NT2/D1 (cell line): Measurements from ENCODE around the gene PFDN4.

Experiments used
- DNase-seq: peaks from one replicate; pipeline ENCODE4 v3.0.0-alpha.2; 2011; ENCODE audit warnings: low read depth, low spot score
- H3K27me3 ChIP-seq: 2 replicates; pipeline ENCODE4 v1.6.0; 2011; ENCODE audit warnings: mild to moderate bottlenecking; ENCODE audit not compliant: insufficient read length, insufficient read depth
- H3K36me3 ChIP-seq: 2 replicates; pipeline ENCODE4 v1.6.1; 2011; ENCODE audit warnings: mild to moderate bottlenecking, low read length, mixed read lengths; ENCODE audit not compliant: insufficient read depth, insufficient read length
- H3K4me1 ChIP-seq: 2 replicates; pipeline ENCODE4 v1.5.1; 2011; ENCODE audit not compliant: insufficient read depth, insufficient read length
- H3K4me3 ChIP-seq: 2 replicates; pipeline ENCODE4 v1.5.1; 2011; ENCODE audit warnings: low read depth; ENCODE audit not compliant: insufficient read length
- H3K9ac ChIP-seq: 2 replicates; pipeline ENCODE4 v1.6.0; 2011; ENCODE audit warnings: low read depth; ENCODE audit not compliant: insufficient read length
- H3K9me3 ChIP-seq: 2 replicates; pipeline ENCODE4 v1.5.1; 2011; ENCODE audit warnings: mild to moderate bottlenecking, low read length; ENCODE audit not compliant: insufficient read depth
- SUZ12 ChIP-seq: IDR thresholded peaks from 2 replicates; pipeline ENCODE4 v1.6.1; 2011; ENCODE audit not compliant: insufficient read length, insufficient read depth; ENCODE audit errors: extremely low read depth
- YY1 ChIP-seq: IDR thresholded peaks from 2 replicates; pipeline ENCODE4 v1.6.1; 2011; ENCODE audit not compliant: insufficient read length, insufficient read depth
- ZNF274 ChIP-seq: IDR thresholded peaks from 2 replicates; pipeline ENCODE4 v1.6.1; 2011; ENCODE audit warnings: mild to moderate bottlenecking, low read depth, low read length

The PFDN4 gene

GRCh38 chr20:54251096-54251495, 43.2 kb downstream of the PFDN4 start:
- DNase-seq: no peak
- H3K27me3 ChIP-seq: no peaks in the 10 kb centered on the region
- no peaks in the 10 kb centered on the region for H3K9me3 ChIP-seq
- no peak overlapping the region for H3K4me3 ChIP-seq
- TF ChIP-seq YY1 (no peak), SUZ12 (no peak), ZNF274 (no peak)
- no peaks in the 10 kb centered on the region for H3K36me3 ChIP-seq
- H3K4me1 ChIP-seq: no peaks in the 10 kb centered on the region
- H3K9ac ChIP-seq: no peak overlapping the region

- no peak for DNase-seq
- no peak overlapping the region for H3K4me3 ChIP-seq
Measured at GRCh38 chr20:54254596-54254995, 46.7 kb downstream of the PFDN4 start.

DNA sequence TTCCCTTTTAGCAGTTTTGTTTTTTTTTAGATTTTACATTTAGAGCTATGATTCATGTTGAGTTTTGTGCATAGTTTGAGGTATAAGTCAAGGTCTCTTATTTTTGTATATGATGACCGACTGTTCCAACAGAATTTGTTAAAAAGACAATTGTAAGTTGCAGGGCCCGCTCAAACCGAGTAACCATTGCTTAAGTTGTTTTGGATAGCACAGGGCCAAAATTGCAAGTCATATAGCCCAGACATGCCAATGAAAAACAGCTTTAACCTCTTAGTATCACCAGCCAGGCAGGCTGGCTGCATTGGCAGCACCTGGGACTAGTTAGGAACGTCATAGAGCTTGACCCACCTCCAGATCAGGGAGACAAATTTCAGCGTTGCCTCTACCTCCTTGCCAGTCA, 47.3 kb downstream of the PFDN4 start:
- Histone ChIP-seq H3K27me3 (no peaks in the 10 kb centered on the region), H3K4me3 (no peak overlapping the region), H3K9me3 (no peaks in the 10 kb centered on the region), H3K4me1 (no peaks in the 10 kb centered on the region), H3K36me3 (no peaks in the 10 kb centered on the region), H3K9ac (no peak overlapping the region)
- DNase-seq: no peak
- TF ChIP-seq YY1 (no peak), ZNF274 (no peak), SUZ12 (no peak)

More at GRCh38 chr20:54254596-54254995, 46.7 kb downstream of the PFDN4 start:
- Histone ChIP-seq H3K4me1 (no peaks in the 10 kb centered on the region), H3K9ac (no peak overlapping the region), H3K27me3 (no peaks in the 10 kb centered on the region), H3K36me3 (no peaks in the 10 kb centered on the region), H3K9me3 (no peaks in the 10 kb centered on the region)
- TF ChIP-seq SUZ12 (no peak), YY1 (no peak), ZNF274 (no peak)

GRCh38 chr20:54256202-54256601, 48.3 kb downstream of the PFDN4 start:
- Histone ChIP-seq H3K27me3 (no peaks in the 10 kb centered on the region), H3K4me1 (no peaks in the 10 kb centered on the region), H3K4me3 (no peak overlapping the region), H3K9me3 (no peaks in the 10 kb centered on the region), H3K9ac (no peak overlapping the region), H3K36me3 (no peaks in the 10 kb centered on the region)
- no peak for DNase-seq
- TF ChIP-seq SUZ12 (no peak), YY1 (no peak), ZNF274 (no peak)

DNA sequence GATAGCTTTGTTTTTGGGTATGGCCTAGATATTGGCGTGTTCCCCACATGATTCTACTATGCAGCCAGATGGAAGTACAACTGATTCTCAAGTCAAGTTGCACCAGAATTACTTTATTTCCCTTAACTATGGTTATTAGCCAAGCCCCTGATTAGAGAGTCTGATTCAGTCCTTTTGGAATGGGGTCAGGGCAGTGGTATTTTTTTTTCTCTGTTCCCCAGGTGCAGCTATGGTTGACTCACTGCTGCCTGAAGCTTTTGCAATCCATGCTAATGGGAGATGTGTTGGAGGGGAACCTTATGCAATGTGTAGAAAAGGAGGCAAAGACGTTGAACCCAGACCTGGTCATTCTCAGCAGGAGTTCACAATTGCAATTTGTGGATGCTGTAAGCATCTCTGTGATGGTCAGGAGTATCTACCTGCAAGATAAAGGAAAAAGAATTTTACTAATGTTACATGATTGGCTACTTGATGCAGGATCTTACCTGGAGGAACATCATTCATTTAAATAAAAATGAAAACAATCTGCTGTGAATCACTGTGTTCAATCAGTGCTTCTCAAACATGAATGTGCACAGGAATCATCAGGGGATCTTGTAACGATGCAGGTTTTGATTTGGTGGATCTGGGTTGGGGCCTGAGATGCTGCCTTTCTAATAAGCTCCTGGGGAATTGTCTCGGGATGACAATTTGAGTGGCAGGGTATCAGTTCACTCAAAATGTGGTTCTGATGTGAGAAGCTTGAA, 49.4 kb downstream of the PFDN4 start:
- Histone ChIP-seq H3K27me3 (no peaks in the 10 kb centered on the region), H3K9me3 (no peaks in the 10 kb centered on the region), H3K36me3 (no peaks in the 10 kb centered on the region), H3K4me1 (no peaks in the 10 kb centered on the region), H3K4me3 (no peak overlapping the region), H3K9ac (no peak overlapping the region)
- DNase-seq: peak; percentile 20
- TF ChIP-seq ZNF274 (no peak), YY1 (no peak), SUZ12 (no peak)

- no peak for TF ChIP-seq SUZ12
- TF ChIP-seq ZNF274: no peak
- no peak for TF ChIP-seq YY1
- H3K4me3 ChIP-seq: no peak overlapping the region
- H3K27me3 ChIP-seq: no peaks in the 10 kb centered on the region
Measured at GRCh38 chr20:54260116-54260515, 52.2 kb downstream of the PFDN4 start.

DNA sequence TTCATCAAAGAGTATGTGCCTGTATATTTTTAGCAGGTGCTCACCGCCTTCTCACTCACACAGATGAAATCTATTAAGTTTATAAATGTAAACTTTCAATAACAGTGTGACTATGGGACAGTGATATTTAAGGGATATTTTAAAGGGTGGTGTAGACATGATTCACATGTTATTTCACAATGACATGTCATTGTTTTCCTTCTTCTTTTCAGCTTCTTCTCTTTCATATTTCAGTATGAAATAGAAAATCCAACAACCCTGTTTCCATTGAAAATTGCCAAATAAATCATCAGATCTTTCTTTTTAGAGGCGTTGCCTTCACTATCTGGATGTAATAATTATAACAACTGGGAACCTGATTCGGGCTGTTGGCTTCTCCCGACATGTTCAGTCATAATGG, 54.8 kb downstream of the PFDN4 start:
- no peak for TF ChIP-seq SUZ12
- no peak for TF ChIP-seq YY1
- TF ChIP-seq ZNF274: no peak
- Histone ChIP-seq H3K4me3 (no peak overlapping the region), H3K36me3 (no peaks in the 10 kb centered on the region), H3K9ac (no peak overlapping the region), H3K27me3 (no peaks in the 10 kb centered on the region), H3K9me3 (no peaks in the 10 kb centered on the region), H3K4me1 (peaks cover 4% of the 10 kb centered on the region)
- DNase-seq: no peak

More at GRCh38 chr20:54260116-54260515, 52.2 kb downstream of the PFDN4 start:
- H3K4me1 ChIP-seq: no peaks in the 10 kb centered on the region
- H3K9ac ChIP-seq: no peak overlapping the region
- no peak for DNase-seq
- no peaks in the 10 kb centered on the region for H3K36me3 ChIP-seq
- H3K9me3 ChIP-seq: no peaks in the 10 kb centered on the region
